GM12878 (cell line): ENCODE data around the gene TMEM237. TPM values are rescaled to one million over a fixed set of nuclear protein-coding genes. Genes with fewer than 3 reads are reported as not detected.

Source experiments
- ATAC-seq: fragments of 200-7000 bp; cut with Tn5 transposase; 3 replicates; pipeline ENCODE4 v1.9.1; 2020; ENCODE audit warnings: mild to moderate bottlenecking, moderate library complexity
- BruUV-seq: library from RNA; stranded (reverse); fragments of 400-500 nt; replicated peaks from 2 replicates; lab custom pipeline; 2021; lab: Mats Ljungman, UMichigan
- CTCF ChIA-PET: fragments of 300-600 bp; sonication (Branson Sonifier 250); formaldehyde crosslinking; extraction: SDS; loops from one replicate; lab custom pipeline; 2021; ENCODE audit warnings: inconsistent platforms; lab: Yijun Ruan, JAX
- POLR2A ChIA-PET: fragments of 350-600 bp; formaldehyde crosslinking; extraction: SDS; loops from one replicate; lab custom pipeline; 2021; ENCODE audit warnings: inconsistent platforms; lab: Charles Lee
- RAD21 ChIA-PET: fragments of 300-600 bp; sonication (Branson Sonifier 250); formaldehyde crosslinking; loops from one replicate; lab custom pipeline; 2023; ENCODE audit warnings: antibody characterized with exemption; ENCODE audit not compliant: unreplicated experiment; lab: Charles Lee
- SMC1A ChIA-PET: fragments of 300-600 bp; sonication (Branson Sonifier 250); formaldehyde crosslinking; loops from one replicate; lab custom pipeline; 2023; ENCODE audit not compliant: unreplicated experiment, uncharacterized antibody; lab: Charles Lee
- DNase-seq: peaks from one replicate; pipeline ENCODE4 v3.0.0-alpha.2; 2011; ENCODE audit warnings: low read depth, low spot score
- FAIRE-seq: peaks from 3 replicates; lab custom pipeline; 2011; peaks lifted over from hg19 to GRCh38; lab: Jason Lieb, UNC
- H2AFZ ChIP-seq: 2 replicates; pipeline ENCODE4 v1.6.0; 2011; ENCODE audit warnings: low read depth, low read length, control low read depth; ENCODE audit not compliant: control insufficient read depth
- H3K27ac ChIP-seq: 2 replicates; pipeline ENCODE4 v1.5.1; 2011; ENCODE audit warnings: control low read depth; ENCODE audit not compliant: control insufficient read depth, insufficient read depth
- H3K27me3 ChIP-seq, 2 experiments: replicated peaks in 1 of 2; 2 replicates each; pipeline versions ENCODE4 v1.6.0 to v1.6.1; 2011; ENCODE audit warnings: low read length in 1 of 2; ENCODE audit not compliant: control insufficient read depth in 2 of 2, insufficient read depth in 2 of 2
- H3K36me3 ChIP-seq, 2 experiments: 2 replicates each; pipeline ENCODE4 v1.5.1; 2011; ENCODE audit warnings: low read length in 1 of 2; ENCODE audit not compliant: control insufficient read depth in 2 of 2, insufficient read depth in 2 of 2
- H3K4me1 ChIP-seq: 2 replicates; pipeline ENCODE4 v1.6.1; 2011; ENCODE audit warnings: mild to moderate bottlenecking, low read length, moderate library complexity, mixed read lengths; ENCODE audit not compliant: control insufficient read depth, insufficient read depth
- H3K4me2 ChIP-seq: 2 replicates; pipeline ENCODE4 v1.6.0; 2011; ENCODE audit warnings: control low read depth; ENCODE audit not compliant: control insufficient read depth, insufficient read depth
- H3K4me3 ChIP-seq: fragments of 200-600 bp; sonication (generic); 2 replicates; pipeline ENCODE4 v1.5.1; 2016
- H3K79me2 ChIP-seq: 2 replicates; pipeline ENCODE4 v1.6.0; 2011; ENCODE audit warnings: low read length; ENCODE audit not compliant: control insufficient read depth, insufficient read depth
- H3K9ac ChIP-seq: 2 replicates; pipeline ENCODE4 v1.8.0; 2011; ENCODE audit warnings: low read length, control low read depth, mixed read lengths; ENCODE audit not compliant: control insufficient read depth, insufficient read depth
- H3K9me3 ChIP-seq: replicated peaks from 3 replicates; pipeline ENCODE4 v1.5.1; 2011; ENCODE audit warnings: mild to moderate bottlenecking, low read length; ENCODE audit not compliant: control insufficient read depth, insufficient read depth
- H4K20me1 ChIP-seq: 2 replicates; pipeline ENCODE4 v1.6.0; 2011; ENCODE audit not compliant: control insufficient read depth, insufficient read depth
- BACH1 ChIP-seq: fragments of 450-650 bp; IDR thresholded peaks from 2 replicates; pipeline ENCODE4 v1.6.1; 2017; ENCODE audit warnings: mild to moderate bottlenecking, borderline replicate concordance
- ETV6 ChIP-seq, 2 experiments: fragments of 450-650 bp in 1 of 2; IDR thresholded peaks in 1 of 2; conservative IDR thresholded peaks in 1 of 2; 2 replicates each; pipeline ENCODE4 v1.6.1; 2014; ENCODE audit warnings: antibody characterized with exemption in 1 of 2, borderline replicate concordance in 1 of 2, low read depth in 1 of 2, mild to moderate bottlenecking in 1 of 2, moderate library complexity in 1 of 2
- FOXK2 ChIP-seq: fragments of 450-650 bp; IDR thresholded peaks from 2 replicates; pipeline ENCODE4 v1.6.1; 2017; ENCODE audit warnings: mild to moderate bottlenecking, moderate library complexity
- KAT2A ChIP-seq: conservative IDR thresholded peaks from 2 replicates; pipeline ENCODE4 v1.6.1; 2011; ENCODE audit warnings: low read depth, low read length; ENCODE audit not compliant: control insufficient read depth
- NFYA ChIP-seq: IDR thresholded peaks from 2 replicates; pipeline ENCODE4 v1.6.1; 2011; ENCODE audit warnings: low read depth, mild to moderate bottlenecking, low read length, improper control_type of control experiment, borderline replicate concordance
- SMC3 ChIP-seq: IDR thresholded peaks from 2 replicates; pipeline ENCODE4 v1.6.1; 2011; ENCODE audit warnings: low read length, improper control_type of control experiment, borderline replicate concordance
- SP1 ChIP-seq: IDR thresholded peaks from one replicate; pipeline ENCODE4 v1.6.1; 2011; ENCODE audit warnings: low read depth, low read length
- SUZ12 ChIP-seq: fragments of 200-600 bp; sonication (generic); IDR thresholded peaks from one replicate; pipeline ENCODE4 v1.6.1; 2018; ENCODE audit warnings: antibody characterized with exemption, mild to moderate bottlenecking; ENCODE audit not compliant: unreplicated experiment
- TCF3 ChIP-seq: IDR thresholded peaks from 2 replicates; pipeline ENCODE4 v1.6.1; 2012; ENCODE audit warnings: low read depth, mild to moderate bottlenecking, low read length, borderline replicate concordance; ENCODE audit not compliant: insufficient read depth
- WRNIP1 ChIP-seq: IDR thresholded peaks from 2 replicates; pipeline ENCODE4 v1.6.1; 2011; ENCODE audit warnings: low read depth, low read length, improper control_type of control experiment, borderline replicate concordance
- ZBTB11 ChIP-seq: fragments of 450-650 bp; formaldehyde crosslinking; IDR thresholded peaks from 2 replicates; pipeline ENCODE4 v1.5.0; 2022; ENCODE audit warnings: mild to moderate bottlenecking, missing genetic modification characterization
- WGBS: methylation state at CpG from one replicate; pipeline ENCODE4 v1.1.6; 2016; ENCODE audit warnings: low lambda C conversion rate; ENCODE audit not compliant: insufficient replicate concordance, insufficient coverage; ENCODE audit errors: missing lambda C conversion rate; 5-methylcytosine and 5-hydroxymethylcytosine counted together
- in situ Hi-C: fragments of 300-500 bp; cut with MboI; formaldehyde crosslinking; loops from 9 replicates; pipeline ENCODE4 v1.14.3; 2018; ENCODE audit warnings: mixed read lengths
- intact Hi-C: fragments of 100-400 bp; cut with micrococcal nuclease; formaldehyde crosslinking; loops from one replicate; pipeline ENCODE4 v1.14.2; 2022; ENCODE audit not compliant: unreplicated experiment
- polyA plus RNA-seq, 11 experiments: library from polyadenylated mRNA; depleted of rRNA in 4 of 11; unstranded in 6 of 11; stranded (reverse) in 5 of 11; fragments of >200 nt; fragmentation: Nextera tagmentation in 4 of 11; fragmentation: Illumina TruSeq in 1 of 11; extraction: Ambion mirVana in 4 of 11; extraction: Trizol in 1 of 11; gene quantifications; 1 replicate in 1 of 11; 2 replicates in 10 of 11; pipeline versions ENCODE4 v1.2.1 to v1.2.3, GENCODE V29; 2011 to 2016; ENCODE audit warnings: inconsistent platforms in 2 of 11, missing spikeins in 2 of 11, low read depth in 1 of 11
- total RNA-seq, 4 experiments: library from RNA; depleted of rRNA in 3 of 4; stranded (reverse); fragments of >200 nt in 3 of 4; fragmentation: Illumina TruSeq in 1 of 4; extraction: Trizol in 1 of 4; gene quantifications; 2 replicates each; pipeline versions ENCODE4 v1.2.1 to v1.2.3, GENCODE V29; 2013 to 2021

Gene TMEM237
- total and polyA plus RNA-seq, 10 of the 15 experiments (the other 5 are each of a cell fraction or from before 2014, with no cell fraction given) = 15.0 to 43.7 (median 29.3) TPM

DNA sequence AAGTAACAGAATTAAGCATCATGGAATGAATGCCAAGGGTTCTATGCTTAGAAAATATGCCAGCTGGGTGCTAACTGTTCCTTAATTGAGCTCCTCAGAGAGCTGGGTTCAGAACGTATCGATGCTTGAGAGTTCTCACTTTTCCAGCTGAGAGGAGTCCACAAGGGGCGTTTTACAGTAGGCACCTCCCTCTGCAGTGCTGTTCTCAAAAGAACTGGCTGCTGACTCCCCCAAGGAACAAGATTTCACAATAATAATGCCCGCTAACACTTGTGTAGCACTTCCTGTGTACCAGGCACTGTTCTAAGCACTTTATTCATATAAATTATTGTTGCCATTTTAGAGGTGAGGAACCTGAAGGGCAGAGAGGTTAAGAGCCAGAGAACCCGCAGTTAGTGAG, 18.1 kb upstream of the TMEM237 start:
- CTCF ChIA-PET = interaction anchor here (0.7 kb wide), 1 partner anchor 10 kb away, joined by 3 read pairs; no protein-coding TSS in a partner anchor
- H2AFZ ChIP-seq = no peak overlapping the region
- no TSS peak for BruUV-seq
- no peak overlapping the region for H3K27ac ChIP-seq
- TF ChIP-seq SMC3 = no peak
- no peak for TF ChIP-seq SUZ12
- no peak for TF ChIP-seq TCF3
- TF ChIP-seq KAT2A = no peak
- TF ChIP-seq WRNIP1 = no peak
- TF ChIP-seq FOXK2 = no peak
- TF ChIP-seq NFYA = no peak
- no peak for TF ChIP-seq ETV6 (conservative IDR thresholded peaks at IDR 0.05 in 1 of 2, IDR thresholded peaks at IDR 0.05 in 1 of 2; ENCODE audit: borderline replicate concordance in 1 of 2, low read depth in 1 of 2)
- TF ChIP-seq SP1 = no peak
- no peak for TF ChIP-seq ZBTB11 (CRISPR knock-in tag)
- TF ChIP-seq BACH1 = no peak
- FAIRE-seq (no peak), ATAC-seq (no peak), DNase-seq (no peak)
- RAD21 ChIA-PET = no interaction called here
- SMC1A ChIA-PET = interaction anchor here (0.6 kb wide), 1 partner anchor 136 kb away, joined by 3 read pairs; no protein-coding TSS in a partner anchor
- WGBS = 66% methylated on average over 5 of the region's 5 CpGs
- H3K9ac ChIP-seq = no peak overlapping the region
- peaks cover 3% of the 10 kb centered on the region; the same call in 1 of the 2 replicates for H4K20me1 ChIP-seq
- H3K36me3 ChIP-seq = no peaks in the 10 kb centered on the region
- no peak overlapping the region for H3K4me3 ChIP-seq
- POLR2A ChIA-PET = no interaction called here
- no peaks in the 10 kb centered on the region for H3K9me3 ChIP-seq
- no peak overlapping the region for H3K4me2 ChIP-seq
- in situ Hi-C loops (loop anchor here (10.0 kb wide), 1 partner anchor 523 kb away; no protein-coding TSS in a partner anchor), intact Hi-C loops (no loop called here)
- no peaks in the 10 kb centered on the region for H3K79me2 ChIP-seq
- H3K4me1 ChIP-seq = no peaks in the 10 kb centered on the region
- H3K27me3 ChIP-seq = no peaks in the 10 kb centered on the region; a peak in 1 of 4 replicates
